C4-2B (cell line): ENCODE results near the gene ZNF593.

Experiments
- CTCF ChIP-seq: fragments of 450-650 bp; conservative IDR thresholded peaks from 2 replicates; pipeline ENCODE4 v1.5.1; 2017; ENCODE audit warnings: mild to moderate bottlenecking
- ZFX ChIP-seq: fragments of 450-650 bp; IDR thresholded peaks from 2 replicates; pipeline ENCODE4 v1.6.1; 2017

DNA sequence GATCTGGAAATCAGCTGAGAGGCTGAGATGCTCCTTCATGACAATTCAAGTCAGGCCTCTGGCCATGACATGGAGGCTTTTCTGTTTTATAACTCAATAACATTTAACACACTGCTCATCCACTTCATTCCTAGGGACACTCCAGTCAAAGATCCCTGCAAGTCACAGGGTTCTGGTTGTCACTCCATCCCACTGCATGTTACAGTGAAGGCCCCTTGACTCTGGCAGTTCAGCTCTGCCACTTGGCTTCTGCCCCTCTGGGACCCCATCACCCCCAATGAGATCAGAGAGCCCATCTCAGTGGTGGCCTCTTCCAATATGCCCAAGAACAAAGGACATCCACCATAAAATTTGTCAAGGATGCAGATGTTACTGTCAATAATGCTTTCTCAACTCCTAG lies 20.8 kb upstream of the ZNF593 start:
- no peak for TF ChIP-seq CTCF
- TF ChIP-seq ZFX = no peak
